GM12878 (cell line): ENCODE data around the gene GRIK4. TPM values are rescaled to one million over a fixed set of nuclear protein-coding genes. Genes with fewer than 3 reads are reported as not detected.
A peak's percentile ranks its signal among the peaks of the same experiment; 100 is the strongest.

Experiments used
- ATAC-seq: fragments of 200-7000 bp; cut with Tn5 transposase; 3 replicates; pipeline ENCODE4 v1.9.1; 2020; ENCODE audit warnings: mild to moderate bottlenecking, moderate library complexity
- BruUV-seq: library from RNA; stranded (reverse); fragments of 400-500 nt; replicated peaks from 2 replicates; lab custom pipeline; 2021; lab: Mats Ljungman, UMichigan
- CTCF ChIA-PET: fragments of 300-600 bp; sonication (Branson Sonifier 250); formaldehyde crosslinking; extraction: SDS; loops from one replicate; lab custom pipeline; 2021; ENCODE audit warnings: inconsistent platforms; lab: Yijun Ruan, JAX
- POLR2A ChIA-PET: fragments of 350-600 bp; formaldehyde crosslinking; extraction: SDS; loops from one replicate; lab custom pipeline; 2021; ENCODE audit warnings: inconsistent platforms; lab: Charles Lee
- RAD21 ChIA-PET: fragments of 300-600 bp; sonication (Branson Sonifier 250); formaldehyde crosslinking; loops from one replicate; lab custom pipeline; 2023; ENCODE audit warnings: antibody characterized with exemption; ENCODE audit not compliant: unreplicated experiment; lab: Charles Lee
- SMC1A ChIA-PET: fragments of 300-600 bp; sonication (Branson Sonifier 250); formaldehyde crosslinking; loops from one replicate; lab custom pipeline; 2023; ENCODE audit not compliant: unreplicated experiment, uncharacterized antibody; lab: Charles Lee
- DNase-seq: peaks from one replicate; pipeline ENCODE4 v3.0.0-alpha.2; 2011; ENCODE audit warnings: low read depth, low spot score
- FAIRE-seq: peaks from 3 replicates; lab custom pipeline; 2011; peaks lifted over from hg19 to GRCh38; lab: Jason Lieb, UNC
- H2AFZ ChIP-seq: 2 replicates; pipeline ENCODE4 v1.6.0; 2011; ENCODE audit warnings: low read depth, low read length, control low read depth; ENCODE audit not compliant: control insufficient read depth
- H3K27ac ChIP-seq: 2 replicates; pipeline ENCODE4 v1.5.1; 2011; ENCODE audit warnings: control low read depth; ENCODE audit not compliant: control insufficient read depth, insufficient read depth
- H3K27me3 ChIP-seq, 2 experiments: replicated peaks in 1 of 2; 2 replicates each; pipeline versions ENCODE4 v1.6.0 to v1.6.1; 2011; ENCODE audit warnings: low read length in 1 of 2; ENCODE audit not compliant: control insufficient read depth in 2 of 2, insufficient read depth in 2 of 2
- H3K36me3 ChIP-seq, 2 experiments: 2 replicates each; pipeline ENCODE4 v1.5.1; 2011; ENCODE audit warnings: low read length in 1 of 2; ENCODE audit not compliant: control insufficient read depth in 2 of 2, insufficient read depth in 2 of 2
- H3K4me1 ChIP-seq: 2 replicates; pipeline ENCODE4 v1.6.1; 2011; ENCODE audit warnings: mild to moderate bottlenecking, low read length, moderate library complexity, mixed read lengths; ENCODE audit not compliant: control insufficient read depth, insufficient read depth
- H3K4me2 ChIP-seq: 2 replicates; pipeline ENCODE4 v1.6.0; 2011; ENCODE audit warnings: control low read depth; ENCODE audit not compliant: control insufficient read depth, insufficient read depth
- H3K4me3 ChIP-seq: fragments of 200-600 bp; sonication (generic); 2 replicates; pipeline ENCODE4 v1.5.1; 2016
- H3K79me2 ChIP-seq: 2 replicates; pipeline ENCODE4 v1.6.0; 2011; ENCODE audit warnings: low read length; ENCODE audit not compliant: control insufficient read depth, insufficient read depth
- H3K9ac ChIP-seq: 2 replicates; pipeline ENCODE4 v1.8.0; 2011; ENCODE audit warnings: low read length, control low read depth, mixed read lengths; ENCODE audit not compliant: control insufficient read depth, insufficient read depth
- H3K9me3 ChIP-seq: replicated peaks from 3 replicates; pipeline ENCODE4 v1.5.1; 2011; ENCODE audit warnings: mild to moderate bottlenecking, low read length; ENCODE audit not compliant: control insufficient read depth, insufficient read depth
- H4K20me1 ChIP-seq: 2 replicates; pipeline ENCODE4 v1.6.0; 2011; ENCODE audit not compliant: control insufficient read depth, insufficient read depth
- BHLHE40 ChIP-seq, 2 experiments: fragments of 450-650 bp in 1 of 2; IDR thresholded peaks; 2 replicates each; pipeline ENCODE4 v1.6.1; 2011 to 2017; ENCODE audit warnings: low read depth in 2 of 2, borderline replicate concordance in 1 of 2, improper control_type of control experiment in 1 of 2, low read length in 1 of 2, mild to moderate bottlenecking in 1 of 2
- BMI1 ChIP-seq: fragments of 450-650 bp; IDR thresholded peaks from 2 replicates; pipeline ENCODE4 v1.6.1; 2016; ENCODE audit warnings: mild to moderate bottlenecking, moderate library complexity, borderline replicate concordance
- CREB1 ChIP-seq: IDR thresholded peaks from 2 replicates; pipeline ENCODE4 v1.6.1; 2012; ENCODE audit warnings: low read depth, mild to moderate bottlenecking, inconsistent platforms
- CREM ChIP-seq: IDR thresholded peaks from 2 replicates; pipeline ENCODE4 v1.6.1; 2014; ENCODE audit warnings: antibody characterized with exemption, low read depth
- ESRRA ChIP-seq: IDR thresholded peaks from 2 replicates; pipeline ENCODE4 v1.6.1; 2012; ENCODE audit warnings: mild to moderate bottlenecking, low read length, improper control_type of control experiment
- FOS ChIP-seq: IDR thresholded peaks from 3 replicates; pipeline ENCODE4 v1.6.1; 2011; ENCODE audit warnings: borderline replicate concordance; ENCODE audit not compliant: insufficient read length; ENCODE audit errors: extremely low read depth
- FOXK2 ChIP-seq: fragments of 450-650 bp; IDR thresholded peaks from 2 replicates; pipeline ENCODE4 v1.6.1; 2017; ENCODE audit warnings: mild to moderate bottlenecking, moderate library complexity
- GATAD2B ChIP-seq: fragments of 450-650 bp; conservative IDR thresholded peaks from 2 replicates; pipeline ENCODE4 v1.6.1; 2017; ENCODE audit warnings: low read depth, mild to moderate bottlenecking, moderate library complexity
- HCFC1 ChIP-seq: fragments of 150-350 bp; IDR thresholded peaks from 2 replicates; pipeline ENCODE4 v1.6.1; 2014; ENCODE audit warnings: low read length
- KAT2A ChIP-seq: conservative IDR thresholded peaks from 2 replicates; pipeline ENCODE4 v1.6.1; 2011; ENCODE audit warnings: low read depth, low read length; ENCODE audit not compliant: control insufficient read depth
- MTA2 ChIP-seq: fragments of 450-650 bp; IDR thresholded peaks from 2 replicates; pipeline ENCODE4 v1.6.1; 2016; ENCODE audit warnings: low read depth, mild to moderate bottlenecking, moderate library complexity
- MYB ChIP-seq: fragments of 150-350 bp; IDR thresholded peaks from 2 replicates; pipeline ENCODE4 v1.6.1; 2014; ENCODE audit warnings: mild to moderate bottlenecking, low read depth, low read length, borderline replicate concordance
- MYC ChIP-seq: IDR thresholded peaks from 2 replicates; pipeline ENCODE4 v1.6.1; 2011; ENCODE audit warnings: mild to moderate bottlenecking, low read length, moderate library complexity, inconsistent platforms; ENCODE audit not compliant: insufficient read depth, insufficient replicate concordance, insufficient read length, severe bottlenecking
- NFIC ChIP-seq: IDR thresholded peaks from 2 replicates; pipeline ENCODE4 v1.6.1; 2012; ENCODE audit warnings: low read depth, mild to moderate bottlenecking, inconsistent platforms, low read length, moderate library complexity
- PML ChIP-seq: IDR thresholded peaks from 2 replicates; pipeline ENCODE4 v1.6.1; 2012; ENCODE audit warnings: low read length, inconsistent platforms
- POLR2A ChIP-seq: IDR thresholded peaks from 2 replicates; pipeline ENCODE4 v1.6.1; 2011; ENCODE audit warnings: low read depth, mild to moderate bottlenecking, low read length
- SIN3A ChIP-seq: IDR thresholded peaks from 2 replicates; pipeline ENCODE4 v1.6.1; 2012; ENCODE audit warnings: low read depth, low read length, improper control_type of control experiment
- SMAD5 ChIP-seq: IDR thresholded peaks from 2 replicates; pipeline ENCODE4 v1.6.1; 2016; ENCODE audit warnings: antibody characterized with exemption, low read depth
- SP1 ChIP-seq: IDR thresholded peaks from one replicate; pipeline ENCODE4 v1.6.1; 2011; ENCODE audit warnings: low read depth, low read length
- SPI1 ChIP-seq: IDR thresholded peaks from 2 replicates; pipeline ENCODE4 v1.6.1; 2011; ENCODE audit warnings: low read depth, mild to moderate bottlenecking, low read length, moderate library complexity, borderline replicate concordance; ENCODE audit not compliant: insufficient read depth
- ZBED1 ChIP-seq: IDR thresholded peaks from 2 replicates; pipeline ENCODE4 v1.6.1; 2016; ENCODE audit warnings: borderline replicate concordance
- WGBS: methylation state at CpG from one replicate; pipeline ENCODE4 v1.1.6; 2016; ENCODE audit warnings: low lambda C conversion rate; ENCODE audit not compliant: insufficient replicate concordance, insufficient coverage; ENCODE audit errors: missing lambda C conversion rate; 5-methylcytosine and 5-hydroxymethylcytosine counted together
- in situ Hi-C: fragments of 300-500 bp; cut with MboI; formaldehyde crosslinking; loops from 9 replicates; pipeline ENCODE4 v1.14.3; 2018; ENCODE audit warnings: mixed read lengths
- intact Hi-C: fragments of 100-400 bp; cut with micrococcal nuclease; formaldehyde crosslinking; loops from one replicate; pipeline ENCODE4 v1.14.2; 2022; ENCODE audit not compliant: unreplicated experiment
- polyA plus RNA-seq, 11 experiments: library from polyadenylated mRNA; depleted of rRNA in 4 of 11; unstranded in 6 of 11; stranded (reverse) in 5 of 11; fragments of >200 nt; fragmentation: Nextera tagmentation in 4 of 11; fragmentation: Illumina TruSeq in 1 of 11; extraction: Ambion mirVana in 4 of 11; extraction: Trizol in 1 of 11; gene quantifications; 1 replicate in 1 of 11; 2 replicates in 10 of 11; pipeline versions ENCODE4 v1.2.1 to v1.2.3, GENCODE V29; 2011 to 2016; ENCODE audit warnings: inconsistent platforms in 2 of 11, missing spikeins in 2 of 11, low read depth in 1 of 11
- total RNA-seq, 4 experiments: library from RNA; depleted of rRNA in 3 of 4; stranded (reverse); fragments of >200 nt in 3 of 4; fragmentation: Illumina TruSeq in 1 of 4; extraction: Trizol in 1 of 4; gene quantifications; 2 replicates each; pipeline versions ENCODE4 v1.2.1 to v1.2.3, GENCODE V29; 2013 to 2021
- TF ChIP-seq, protein P1 (sequence below): IDR thresholded peaks from 2 replicates; pipeline ENCODE4 v1.6.1; 2012; ENCODE audit warnings: mild to moderate bottlenecking, low read depth, low read length

GRIK4 gene
- total and polyA plus RNA-seq, 10 of the 15 experiments (the other 5 are each of a cell fraction or from before 2014, with no cell fraction given): 0.33 to 3.6 (median 0.72) TPM

GRCh38 chr11:121035780-121036179 lies 524.2 kb downstream of the GRIK4 start (continued):
- TF ChIP-seq, protein P1, sequence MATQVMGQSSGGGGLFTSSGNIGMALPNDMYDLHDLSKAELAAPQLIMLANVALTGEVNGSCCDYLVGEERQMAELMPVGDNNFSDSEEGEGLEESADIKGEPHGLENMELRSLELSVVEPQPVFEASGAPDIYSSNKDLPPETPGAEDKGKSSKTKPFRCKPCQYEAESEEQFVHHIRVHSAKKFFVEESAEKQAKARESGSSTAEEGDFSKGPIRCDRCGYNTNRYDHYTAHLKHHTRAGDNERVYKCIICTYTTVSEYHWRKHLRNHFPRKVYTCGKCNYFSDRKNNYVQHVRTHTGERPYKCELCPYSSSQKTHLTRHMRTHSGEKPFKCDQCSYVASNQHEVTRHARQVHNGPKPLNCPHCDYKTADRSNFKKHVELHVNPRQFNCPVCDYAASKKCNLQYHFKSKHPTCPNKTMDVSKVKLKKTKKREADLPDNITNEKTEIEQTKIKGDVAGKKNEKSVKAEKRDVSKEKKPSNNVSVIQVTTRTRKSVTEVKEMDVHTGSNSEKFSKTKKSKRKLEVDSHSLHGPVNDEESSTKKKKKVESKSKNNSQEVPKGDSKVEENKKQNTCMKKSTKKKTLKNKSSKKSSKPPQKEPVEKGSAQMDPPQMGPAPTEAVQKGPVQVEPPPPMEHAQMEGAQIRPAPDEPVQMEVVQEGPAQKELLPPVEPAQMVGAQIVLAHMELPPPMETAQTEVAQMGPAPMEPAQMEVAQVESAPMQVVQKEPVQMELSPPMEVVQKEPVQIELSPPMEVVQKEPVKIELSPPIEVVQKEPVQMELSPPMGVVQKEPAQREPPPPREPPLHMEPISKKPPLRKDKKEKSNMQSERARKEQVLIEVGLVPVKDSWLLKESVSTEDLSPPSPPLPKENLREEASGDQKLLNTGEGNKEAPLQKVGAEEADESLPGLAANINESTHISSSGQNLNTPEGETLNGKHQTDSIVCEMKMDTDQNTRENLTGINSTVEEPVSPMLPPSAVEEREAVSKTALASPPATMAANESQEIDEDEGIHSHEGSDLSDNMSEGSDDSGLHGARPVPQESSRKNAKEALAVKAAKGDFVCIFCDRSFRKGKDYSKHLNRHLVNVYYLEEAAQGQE: no peak
- TF ChIP-seq BHLHE40 (IDR thresholded peaks at IDR 0.05; ENCODE audit: borderline replicate concordance in 1 of 2, low read depth in 2 of 2, low read length in 1 of 2) (peak; percentile 17 to 33; a peak in 1 of 4 replicates), POLR2A (no peak), CREB1 (0 out of 2 replicates have a peak, but pooled peaks have one; percentile 23), PML (no peak), NFIC (peak; percentile 84), MTA2 (0 out of 2 replicates have a peak, but pooled peaks have one; percentile 11), CREM (0 out of 2 replicates have a peak, but pooled peaks have one; percentile 22)

DNA sequence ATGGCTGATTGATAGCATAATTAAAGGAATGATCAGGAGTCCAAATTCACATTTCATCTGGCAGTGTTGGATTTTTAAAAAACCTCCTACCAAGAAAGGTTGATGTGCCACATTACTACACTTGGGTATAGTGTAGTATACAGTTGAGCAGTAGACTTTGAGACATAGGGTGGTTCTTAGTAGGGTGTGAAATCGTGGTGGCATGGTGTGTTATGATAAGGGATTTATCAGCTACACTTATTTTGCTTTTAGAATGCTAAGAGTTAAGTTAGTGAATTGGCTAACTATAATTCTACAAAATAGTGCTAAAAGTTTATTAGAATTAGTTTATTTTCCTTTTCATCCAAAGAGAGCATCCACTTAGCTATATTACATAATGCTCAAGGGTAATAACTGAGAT lies 525.5 kb downstream of the GRIK4 start:
- ATAC-seq (peak; percentile 36; the same call in 1 of the 3 replicates), DNase-seq (no peak)
- RAD21 ChIA-PET: no interaction called here
- Histone ChIP-seq H3K4me1 (peaks cover 14% of the 10 kb centered on the region), H3K27me3 (no peaks in the 10 kb centered on the region), H3K79me2 (peaks cover 2% of the 10 kb centered on the region)
- POLR2A ChIA-PET: no interaction called here
- TF ChIP-seq FOXK2 (no peak), HCFC1 (no peak), CREB1 (no peak), SPI1 (no peak), SP1 (no peak), SMAD5 (no peak), SIN3A (no peak), KAT2A (no peak), ZBED1 (no peak), MYB (no peak), ESRRA (no peak), MYC (no peak), GATAD2B (no peak), FOS (no peak), BMI1 (no peak)
- TF ChIP-seq, all 136 proteins: peak for 0
- intact Hi-C loops: no loop called here
- H3K27ac ChIP-seq: no peak overlapping the region
- H3K9ac ChIP-seq: no peak overlapping the region
- WGBS: 100% methylated on average over 1 of the region's 1 CpG
- ChIA-PET CTCF (interaction anchor here (0.9 to 1.1 kb wide), 3 partner anchors 15 to 70 kb away, joined by 3 to 5 read pairs (median 3); no protein-coding TSS in a partner anchor), SMC1A (interaction anchor here (1.0 to 1.8 kb wide), 6 partner anchors 11 to 157 kb away, joined by 3 to 6 read pairs (median 4); no protein-coding TSS in a partner anchor)
- H2AFZ ChIP-seq: no peak overlapping the region
- FAIRE-seq: no peak
- H4K20me1 ChIP-seq: no peaks in the 10 kb centered on the region
- in situ Hi-C loops: no loop called here
- no peak overlapping the region for H3K4me3 ChIP-seq
- no peak overlapping the region for H3K4me2 ChIP-seq
- no peaks in the 10 kb centered on the region; the same call in 2 of the 3 replicates for H3K9me3 ChIP-seq
- no TSS peak for BruUV-seq
- H3K36me3 ChIP-seq: no peaks in the 10 kb centered on the region
